GM19035 (cell line): Measurements from ENCODE around the gene KLHDC8B.
A peak's percentile ranks its signal among the peaks of the same experiment; 100 is the strongest.

ENCODE experiments used
- ATAC-seq: cut with Tn5 transposase; IDR thresholded peaks from one replicate; pipeline ENCODE4 v1.9.1; 2021; ENCODE audit not compliant: unreplicated experiment

KLHDC8B gene

GRCh38 chr3:49158103-49158709, 13.2 kb upstream of the KLHDC8B start:
- no peak for ATAC-seq

- no peak for ATAC-seq
Measured at GRCh38 chr3:49158792-49159191, 12.6 kb upstream of the KLHDC8B start.

GRCh38 chr3:49161197-49161596, 10.2 kb upstream of the KLHDC8B start:
- no peak for ATAC-seq

- no peak for ATAC-seq
Measured at GRCh38 chr3:49161808-49162530, 9.4 kb upstream of the KLHDC8B start.

- ATAC-seq = no peak
Measured at GRCh38 chr3:49162751-49163419, 8.5 kb upstream of the KLHDC8B start.

- no peak for ATAC-seq
Measured at GRCh38 chr3:49163609-49164008, 7.8 kb upstream of the KLHDC8B start.

- no peak for ATAC-seq
Measured at GRCh38 chr3:49164983-49165720, 6.2 kb upstream of the KLHDC8B start.

GRCh38 chr3:49165771-49166751, 5.3 kb upstream of the KLHDC8B start, which contains the start of gene CCDC71:
CCDC71 (minus strand) TSS chr3:49166331; CDS start chr3:49164208, 2,123 bp downstream.
- ATAC-seq = peak; percentile 66

- ATAC-seq = no peak
Measured at GRCh38 chr3:49166752-49167556, 4.4 kb upstream of the KLHDC8B start.

GRCh38 chr3:49170744-49171118, 667 bp upstream of the KLHDC8B start:
- ATAC-seq = no peak

GRCh38 chr3:49171775-49172500, 540 bp downstream of the KLHDC8B start:
- no peak for ATAC-seq

- ATAC-seq = no peak
Measured at GRCh38 chr3:49172551-49173041, 1.2 kb downstream of the KLHDC8B start.

GRCh38 chr3:49173116-49173791, 1.9 kb downstream of the KLHDC8B start:
- no peak for ATAC-seq

- ATAC-seq = no peak
Measured at GRCh38 chr3:49173792-49174170, 2.4 kb downstream of the KLHDC8B start.

- no peak for ATAC-seq
Measured at GRCh38 chr3:49174397-49174985, 3.1 kb downstream of the KLHDC8B start.

- ATAC-seq = no peak
Measured at GRCh38 chr3:49175530-49175929, 4.1 kb downstream of the KLHDC8B start.

- ATAC-seq = no peak
Measured at GRCh38 chr3:49177073-49177472, 5.7 kb downstream of the KLHDC8B start.

GRCh38 chr3:49180116-49180515, 8.7 kb downstream of the KLHDC8B start:
- ATAC-seq = no peak
